Activated naive CD8-positive, alpha-beta T cell (primary cell): ENCODE data around the gene CADM1.

Experiments
- H3K27ac Mint-ChIP-seq: one replicate; pipeline ENCODE4 v1.8.0; 2021; ENCODE audit warnings: mixed read lengths
- H3K27me3 Mint-ChIP-seq: one replicate; pipeline ENCODE4 v1.8.0; 2021; ENCODE audit warnings: mixed read lengths
- H3K36me3 Mint-ChIP-seq: one replicate; pipeline ENCODE4 v1.8.0; 2021; ENCODE audit warnings: mixed read lengths
- H3K4me1 Mint-ChIP-seq: one replicate; pipeline ENCODE4 v1.8.0; 2021; ENCODE audit warnings: low read depth, mixed read lengths
- H3K4me3 Mint-ChIP-seq: one replicate; pipeline ENCODE4 v1.8.0; 2021; ENCODE audit warnings: mild to moderate bottlenecking, mixed read lengths
- H3K9me3 Mint-ChIP-seq: one replicate; pipeline ENCODE4 v1.8.0; 2021; ENCODE audit warnings: low read depth, mixed read lengths

The CADM1 gene

DNA sequence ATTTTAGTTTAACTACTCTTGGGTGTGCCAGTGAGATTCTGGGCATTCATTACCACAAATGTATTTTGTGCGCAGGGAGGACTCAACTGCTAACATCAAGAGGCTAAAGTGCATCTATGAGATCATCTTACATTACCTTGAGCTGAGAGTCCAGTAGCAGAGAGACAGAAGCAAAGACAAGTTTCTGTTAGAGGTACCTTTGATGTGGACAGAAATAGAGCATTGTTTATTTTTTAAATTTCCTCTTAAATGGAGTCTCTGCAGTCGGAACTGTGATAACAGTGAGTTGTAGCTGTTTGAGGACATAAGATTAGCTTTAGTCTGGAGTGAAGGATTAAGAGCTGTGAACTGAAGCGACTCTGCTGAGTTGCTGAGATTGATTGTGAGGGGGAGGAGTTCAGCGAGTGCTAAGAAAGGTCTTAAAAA lies 297.0 kb downstream of the CADM1 start:
- Mint-ChIP-seq H3K4me3 (no peak overlapping the region), H3K27me3 (peaks cover 1% of the 10 kb centered on the region), H3K27ac (no peak overlapping the region), H3K4me1 (no peaks in the 10 kb centered on the region), H3K36me3 (no peaks in the 10 kb centered on the region), H3K9me3 (no peaks in the 10 kb centered on the region)

DNA sequence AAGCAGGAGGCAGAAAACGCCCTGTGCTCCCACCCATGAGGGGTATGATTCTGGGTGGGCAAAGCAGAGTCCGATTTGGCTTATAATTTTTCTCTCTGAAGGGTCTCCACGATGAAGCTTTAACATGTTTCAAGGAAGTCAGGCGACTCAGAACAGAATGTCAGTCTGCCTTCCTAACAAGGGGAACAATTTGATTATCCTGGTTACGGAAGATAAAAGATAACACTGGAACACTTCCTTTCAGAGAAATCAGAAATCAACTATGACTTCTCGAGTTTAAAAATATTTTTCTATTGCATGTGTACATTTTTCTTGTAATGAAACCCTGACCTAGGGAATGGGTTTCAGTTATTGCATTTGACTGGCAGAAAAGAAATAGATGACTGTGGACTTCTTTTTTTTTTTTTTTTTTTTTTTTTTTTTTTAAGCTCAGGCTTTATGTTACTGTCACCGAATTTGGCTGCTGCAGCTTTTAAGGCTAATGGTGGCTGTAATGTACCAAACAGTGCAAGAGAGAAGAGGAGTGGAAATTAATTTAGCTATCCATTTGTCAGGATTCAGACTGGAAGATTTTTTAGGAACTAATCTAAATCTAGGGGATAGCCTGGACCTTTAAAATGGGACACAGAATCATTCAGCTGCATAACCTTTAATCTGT lies 297.7 kb downstream of the CADM1 start:
- Mint-ChIP-seq H3K27me3 (peaks cover 1% of the 10 kb centered on the region), H3K9me3 (no peaks in the 10 kb centered on the region), H3K4me3 (no peak overlapping the region), H3K27ac (no peak overlapping the region), H3K36me3 (no peaks in the 10 kb centered on the region), H3K4me1 (no peaks in the 10 kb centered on the region)

DNA sequence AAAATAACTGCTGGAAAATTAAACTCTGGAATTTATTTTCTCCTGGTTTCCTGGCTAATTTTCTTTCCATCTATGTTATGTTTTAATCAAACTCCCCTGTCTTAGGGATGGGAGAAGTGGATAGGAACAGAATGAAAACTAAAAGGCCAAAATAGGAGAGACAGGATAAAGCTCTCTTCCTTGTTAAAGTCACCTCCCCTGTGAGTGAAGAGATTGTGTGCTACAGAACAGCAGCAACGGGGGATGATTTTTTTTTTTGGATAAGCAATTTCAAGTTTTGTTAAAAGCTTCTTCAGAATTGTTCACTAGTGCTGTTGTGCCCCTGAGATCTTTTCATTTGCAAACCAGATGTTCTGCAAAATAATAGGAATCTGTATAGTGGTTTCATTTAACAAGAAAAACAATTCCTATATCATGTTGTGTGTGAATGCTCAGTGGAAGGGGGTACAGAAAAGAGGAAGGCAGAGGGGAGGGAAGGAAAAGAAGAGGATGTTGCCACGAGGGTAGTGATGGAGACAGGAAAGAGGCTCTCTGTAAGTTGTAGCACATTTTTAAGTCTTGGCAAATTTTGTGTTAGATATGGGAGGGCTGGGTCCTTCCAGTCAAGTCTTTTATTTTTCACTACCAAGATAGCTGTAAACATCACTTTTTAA lies 301.2 kb downstream of the CADM1 start:
- peaks cover 1% of the 10 kb centered on the region for H3K27me3 Mint-ChIP-seq
- H3K4me1 Mint-ChIP-seq: no peaks in the 10 kb centered on the region
- H3K9me3 Mint-ChIP-seq: no peaks in the 10 kb centered on the region
- H3K36me3 Mint-ChIP-seq: no peaks in the 10 kb centered on the region
- no peak overlapping the region for H3K27ac Mint-ChIP-seq
- H3K4me3 Mint-ChIP-seq: no peak overlapping the region

DNA sequence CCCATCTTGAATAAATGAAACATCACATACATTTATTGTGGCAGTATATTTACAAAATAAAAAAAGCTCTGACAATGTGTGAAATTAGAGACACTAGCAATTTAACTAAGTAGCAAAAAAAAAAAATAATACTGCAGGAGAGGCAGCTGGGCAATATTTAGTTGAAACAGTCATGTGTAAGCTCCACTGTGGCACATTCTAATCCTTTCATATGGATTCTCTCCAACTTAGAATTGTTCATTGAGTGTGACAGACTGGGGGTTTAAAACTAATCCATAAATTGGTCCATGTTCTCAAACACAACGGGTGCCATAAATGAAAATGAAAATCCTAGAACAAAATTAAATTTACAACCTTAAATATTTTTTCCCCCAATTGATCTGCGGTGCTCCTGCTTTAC lies 302.1 kb downstream of the CADM1 start:
- Mint-ChIP-seq H3K4me3 (no peak overlapping the region), H3K9me3 (no peaks in the 10 kb centered on the region), H3K36me3 (no peaks in the 10 kb centered on the region), H3K4me1 (no peaks in the 10 kb centered on the region), H3K27me3 (peaks cover 1% of the 10 kb centered on the region), H3K27ac (no peak overlapping the region)

DNA sequence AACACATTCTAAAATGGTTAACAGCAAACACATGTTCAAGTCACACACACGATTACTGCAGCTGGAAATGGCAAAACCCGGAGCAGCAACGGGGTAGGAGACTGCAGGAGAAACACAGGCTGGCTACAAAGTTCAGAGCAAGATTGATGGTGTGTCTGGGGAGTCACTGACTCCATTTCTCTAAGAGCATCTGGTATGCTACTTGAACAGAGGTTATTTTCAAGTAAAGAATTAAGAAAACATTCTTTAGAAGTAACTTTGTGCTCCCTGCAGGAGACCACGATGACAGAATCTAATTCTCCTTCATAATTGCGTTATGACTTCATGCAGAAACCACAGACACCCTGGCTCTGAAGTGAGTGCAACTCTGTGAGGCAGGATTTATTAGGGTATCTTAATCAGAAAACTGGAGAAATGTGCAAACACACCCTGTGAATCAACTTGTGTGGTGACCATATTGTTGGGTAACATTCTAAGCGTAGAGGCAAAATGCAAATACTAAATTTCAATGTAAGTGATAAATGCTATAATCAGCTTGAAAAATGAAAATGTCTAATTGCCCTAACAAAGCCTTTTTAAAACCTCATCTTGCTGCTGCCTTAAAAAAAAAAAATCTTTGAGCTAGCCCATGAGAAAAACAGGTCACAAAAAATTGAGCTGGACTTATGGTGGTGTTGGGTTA lies 303.0 kb downstream of the CADM1 start:
- H3K36me3 Mint-ChIP-seq: no peaks in the 10 kb centered on the region
- H3K27ac Mint-ChIP-seq: no peak overlapping the region
- no peaks in the 10 kb centered on the region for H3K4me1 Mint-ChIP-seq
- H3K4me3 Mint-ChIP-seq: no peak overlapping the region
- H3K9me3 Mint-ChIP-seq: no peaks in the 10 kb centered on the region
- H3K27me3 Mint-ChIP-seq: no peaks in the 10 kb centered on the region

DNA sequence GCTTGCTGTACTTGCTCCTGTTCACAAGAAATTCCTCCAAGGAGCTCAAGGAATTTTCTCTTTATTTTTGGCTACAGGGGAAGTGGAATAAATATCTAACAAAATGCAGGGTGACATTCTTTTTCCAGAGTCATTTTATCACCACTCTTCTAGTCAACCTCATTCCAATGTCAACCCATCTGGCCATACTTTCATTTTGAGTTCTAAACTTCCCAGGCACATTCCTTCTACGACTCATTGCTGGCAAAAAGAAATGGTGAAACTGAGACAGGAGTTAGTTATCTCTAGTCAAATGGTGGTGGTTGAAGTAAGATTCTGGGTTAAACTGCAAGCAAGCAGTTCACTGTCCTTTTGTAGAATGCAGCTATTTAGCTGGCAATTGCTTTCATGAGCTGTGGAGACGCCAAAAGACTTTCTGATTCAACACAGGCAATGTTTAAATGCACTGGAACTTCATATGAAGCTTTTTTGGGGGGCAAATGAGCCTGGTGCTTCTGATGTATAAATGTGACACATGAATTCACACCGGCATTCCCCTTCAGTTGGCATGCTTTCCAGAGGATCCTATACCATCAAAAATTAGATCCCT lies 304.6 kb downstream of the CADM1 start:
- H3K27ac Mint-ChIP-seq: no peak overlapping the region
- no peaks in the 10 kb centered on the region for H3K9me3 Mint-ChIP-seq
- no peaks in the 10 kb centered on the region for H3K27me3 Mint-ChIP-seq
- no peak overlapping the region for H3K4me3 Mint-ChIP-seq
- H3K36me3 Mint-ChIP-seq: no peaks in the 10 kb centered on the region
- H3K4me1 Mint-ChIP-seq: no peaks in the 10 kb centered on the region

DNA sequence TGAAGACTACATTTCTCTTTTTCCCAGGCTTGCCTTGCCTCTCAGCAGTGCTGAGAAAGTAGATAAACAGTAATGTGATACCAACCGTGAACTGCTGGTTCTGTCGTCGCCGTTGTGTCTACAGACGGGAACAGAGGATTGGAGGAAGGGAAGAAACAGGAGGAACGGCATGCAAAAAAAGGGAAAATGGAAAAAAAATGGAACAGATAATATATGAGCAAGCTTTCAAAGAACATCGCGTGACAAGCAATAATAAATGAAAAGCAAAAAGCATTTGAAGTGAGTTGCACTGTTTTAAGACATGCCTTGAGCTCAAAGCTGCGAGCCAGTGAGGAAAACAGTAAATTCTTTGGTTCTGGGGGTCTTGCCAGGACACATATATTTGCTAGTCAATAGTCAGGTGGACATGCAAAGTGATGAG lies 305.9 kb downstream of the CADM1 start:
- no peaks in the 10 kb centered on the region for H3K4me1 Mint-ChIP-seq
- no peaks in the 10 kb centered on the region for H3K36me3 Mint-ChIP-seq
- H3K4me3 Mint-ChIP-seq: no peak overlapping the region
- H3K27me3 Mint-ChIP-seq: no peaks in the 10 kb centered on the region
- no peaks in the 10 kb centered on the region for H3K9me3 Mint-ChIP-seq
- H3K27ac Mint-ChIP-seq: no peak overlapping the region

DNA sequence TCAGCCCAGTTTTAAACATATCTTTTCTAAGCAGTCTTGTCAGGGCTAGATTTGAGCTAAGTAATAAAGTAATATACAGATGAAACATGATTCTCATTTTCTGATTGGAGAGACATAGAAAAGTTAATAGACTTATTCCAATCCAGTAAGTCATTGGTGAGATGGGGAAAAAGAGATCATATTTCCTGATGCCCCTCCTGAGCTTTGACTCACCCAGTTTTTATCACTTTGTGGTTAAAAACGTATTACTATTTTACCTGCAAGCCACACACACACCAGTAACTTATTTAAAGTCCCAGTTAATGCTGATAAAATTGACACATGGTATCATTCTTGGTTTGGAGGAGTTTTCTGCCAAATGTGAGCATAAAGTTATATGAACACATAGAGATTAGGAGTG lies 306.8 kb downstream of the CADM1 start:
- Mint-ChIP-seq H3K4me3 (no peak overlapping the region), H3K4me1 (no peaks in the 10 kb centered on the region), H3K27me3 (no peaks in the 10 kb centered on the region), H3K36me3 (no peaks in the 10 kb centered on the region), H3K9me3 (no peaks in the 10 kb centered on the region), H3K27ac (no peak overlapping the region)

DNA sequence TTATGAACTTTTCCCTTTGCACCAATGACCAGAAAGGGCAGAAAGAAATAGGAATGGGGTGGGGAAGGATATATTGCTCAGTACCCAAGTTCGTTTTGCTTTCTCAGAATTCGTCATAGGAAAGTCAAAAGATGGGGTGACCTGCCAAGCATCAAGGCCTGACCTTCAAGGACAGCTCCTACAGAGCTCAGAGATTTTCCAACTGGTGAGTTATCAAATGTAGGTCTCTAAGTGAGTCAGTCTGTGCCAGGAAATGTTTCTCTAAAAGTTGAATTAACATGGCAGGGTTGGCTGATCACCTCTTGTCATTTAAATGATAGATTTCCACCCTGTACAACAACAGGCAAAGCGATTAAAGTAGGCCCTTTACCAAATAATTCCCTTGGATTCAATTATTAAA lies 307.2 kb downstream of the CADM1 start:
- H3K9me3 Mint-ChIP-seq: no peaks in the 10 kb centered on the region
- no peaks in the 10 kb centered on the region for H3K4me1 Mint-ChIP-seq
- H3K36me3 Mint-ChIP-seq: no peaks in the 10 kb centered on the region
- H3K27me3 Mint-ChIP-seq: no peaks in the 10 kb centered on the region
- H3K27ac Mint-ChIP-seq: no peak overlapping the region
- no peak overlapping the region for H3K4me3 Mint-ChIP-seq

DNA sequence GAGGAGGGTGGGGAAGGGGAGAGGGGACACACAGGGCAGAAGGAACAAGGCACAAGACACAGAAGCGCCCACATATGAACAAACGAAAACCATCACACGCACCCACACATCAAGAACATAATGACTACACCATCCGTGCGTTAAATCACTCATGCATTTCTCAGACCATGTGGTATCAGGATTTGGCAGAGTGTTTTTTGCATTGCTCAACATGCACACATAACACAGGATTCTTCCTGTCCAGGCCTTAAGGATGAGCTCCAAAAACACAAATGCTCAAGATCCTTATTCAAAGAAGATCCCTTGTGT lies 309.5 kb downstream of the CADM1 start:
- no peaks in the 10 kb centered on the region for H3K27me3 Mint-ChIP-seq
- H3K4me3 Mint-ChIP-seq: peak overlapping the region; percentile 18
- no peak overlapping the region for H3K27ac Mint-ChIP-seq
- no peaks in the 10 kb centered on the region for H3K9me3 Mint-ChIP-seq
- H3K4me1 Mint-ChIP-seq: no peaks in the 10 kb centered on the region
- H3K36me3 Mint-ChIP-seq: no peaks in the 10 kb centered on the region

DNA sequence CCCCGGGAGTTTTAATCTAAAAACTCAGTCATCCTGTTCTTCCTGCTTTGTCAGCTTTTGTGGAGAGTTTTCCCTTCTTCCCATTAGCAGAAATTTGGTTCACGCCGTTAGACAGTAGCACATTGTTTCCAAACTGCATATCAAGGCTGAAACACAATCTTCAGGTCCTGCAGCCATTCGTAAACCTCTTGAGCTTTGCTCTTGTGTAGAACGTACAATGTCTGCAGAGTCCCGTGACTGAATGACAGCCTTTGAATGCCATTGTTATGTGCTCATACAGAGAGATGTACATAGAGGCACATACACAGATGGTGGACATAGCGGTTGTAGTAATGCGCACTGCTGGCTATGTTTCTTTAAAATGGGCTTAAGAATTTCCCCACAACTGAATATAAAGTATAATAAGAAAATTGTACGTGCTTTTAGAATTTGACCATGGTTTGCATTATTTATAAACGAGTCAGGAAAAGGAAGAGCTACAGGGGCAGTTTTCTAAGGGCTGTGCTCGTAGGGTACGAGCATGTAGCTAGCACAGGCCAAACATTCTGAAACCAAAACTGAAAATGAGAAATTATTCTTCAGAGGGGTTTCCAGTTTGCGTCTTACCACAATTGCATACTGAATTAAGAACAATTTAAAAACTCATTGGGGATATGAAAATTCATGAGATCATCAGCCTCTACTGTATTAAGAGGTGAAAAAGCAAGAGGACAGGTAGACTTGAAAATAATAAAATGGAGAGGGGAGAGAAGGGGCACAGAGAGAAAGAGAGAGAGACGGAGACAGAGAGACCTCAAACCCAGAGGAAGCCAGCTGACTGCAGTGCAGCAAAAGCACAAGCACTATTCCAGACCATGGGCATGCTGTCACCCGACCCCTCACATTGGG lies 310.1 kb downstream of the CADM1 start:
- peak overlapping the region; percentile 18 for H3K4me3 Mint-ChIP-seq
- H3K27me3 Mint-ChIP-seq: peaks cover 3% of the 10 kb centered on the region
- no peaks in the 10 kb centered on the region for H3K4me1 Mint-ChIP-seq
- no peak overlapping the region for H3K27ac Mint-ChIP-seq
- H3K9me3 Mint-ChIP-seq: no peaks in the 10 kb centered on the region
- H3K36me3 Mint-ChIP-seq: no peaks in the 10 kb centered on the region

DNA sequence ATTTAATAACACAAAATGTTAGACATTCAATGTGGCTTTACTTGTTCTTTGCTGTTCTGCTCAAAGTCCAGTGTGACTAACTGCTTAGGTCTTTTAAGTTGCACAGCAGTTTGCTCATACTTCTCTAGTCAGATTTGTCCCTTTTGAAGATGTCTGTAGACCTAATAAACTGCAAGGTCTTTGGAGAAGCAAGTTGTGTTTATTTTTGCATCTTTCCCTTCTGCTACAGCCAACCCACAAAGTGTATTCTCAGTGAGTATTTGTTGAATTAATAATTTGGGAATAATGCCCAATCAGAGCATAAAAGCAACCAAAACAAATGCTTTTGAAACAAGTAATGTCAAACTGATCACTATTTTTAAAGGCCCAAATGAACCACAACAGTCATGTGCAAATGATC lies 312.5 kb downstream of the CADM1 start:
- H3K27me3 Mint-ChIP-seq: peaks cover 4% of the 10 kb centered on the region
- no peak overlapping the region for H3K4me3 Mint-ChIP-seq
- no peaks in the 10 kb centered on the region for H3K9me3 Mint-ChIP-seq
- no peaks in the 10 kb centered on the region for H3K4me1 Mint-ChIP-seq
- H3K36me3 Mint-ChIP-seq: no peaks in the 10 kb centered on the region
- no peak overlapping the region for H3K27ac Mint-ChIP-seq

DNA sequence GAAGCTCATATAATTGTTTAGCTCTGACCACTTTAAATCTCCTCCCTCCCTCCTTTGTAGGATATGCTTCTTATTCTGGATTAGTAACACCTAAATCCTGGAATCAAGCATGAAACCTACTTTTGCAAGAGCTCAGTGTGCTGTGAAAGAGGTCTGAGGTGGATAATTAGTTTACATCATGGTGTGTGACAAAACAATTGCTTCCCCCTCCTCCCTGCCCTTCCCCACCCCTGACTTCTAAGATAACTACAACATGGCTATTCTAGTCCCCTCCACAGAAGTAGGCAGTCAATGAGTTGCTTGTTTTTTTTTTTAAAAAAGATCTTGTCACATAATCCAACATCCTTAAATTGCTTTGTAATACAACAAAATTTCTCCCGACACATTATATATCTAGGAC lies 314.0 kb downstream of the CADM1 start:
- Mint-ChIP-seq H3K27ac (no peak overlapping the region), H3K36me3 (no peaks in the 10 kb centered on the region), H3K9me3 (no peaks in the 10 kb centered on the region), H3K4me3 (no peak overlapping the region), H3K27me3 (peaks cover 4% of the 10 kb centered on the region), H3K4me1 (no peaks in the 10 kb centered on the region)

DNA sequence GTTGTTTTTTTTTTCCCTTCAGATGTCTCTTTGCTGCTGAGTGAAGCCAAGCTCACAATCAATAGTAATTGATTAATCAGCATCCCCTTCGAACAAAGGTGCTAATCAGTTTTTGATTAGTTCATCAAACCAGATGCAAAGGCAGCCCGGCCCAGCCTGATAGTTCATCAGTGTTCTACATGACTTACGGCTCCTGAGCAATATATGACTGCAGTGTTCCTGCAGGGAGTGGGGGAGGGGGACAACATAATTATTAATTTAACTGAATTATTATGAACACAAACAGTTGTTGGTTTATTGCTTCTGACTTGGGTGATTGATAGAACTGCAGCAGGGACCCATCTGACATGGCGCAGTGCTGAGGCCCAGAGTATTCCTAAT lies 315.3 kb downstream of the CADM1 start:
- Mint-ChIP-seq H3K4me3 (no peak overlapping the region), H3K9me3 (no peaks in the 10 kb centered on the region), H3K27ac (no peak overlapping the region)

More for the DNA sequence above, 315.3 kb downstream of the CADM1 start:
- no peaks in the 10 kb centered on the region for H3K4me1 Mint-ChIP-seq
- no peaks in the 10 kb centered on the region for H3K36me3 Mint-ChIP-seq
- peaks cover 4% of the 10 kb centered on the region for H3K27me3 Mint-ChIP-seq
